Mesenchymal stem cell (in vitro differentiated cells and primary cell): ENCODE data around the gene DHCR24.

Source experiments
- DNase-seq: peaks from one replicate; pipeline ENCODE4 v3.0.0-alpha.2; 2013
- H2AFZ ChIP-seq: one replicate; pipeline ENCODE4 v1.6.1; 2013; ENCODE audit warnings: low read depth, mild to moderate bottlenecking, control low read depth, inconsistent platforms, low read length, moderate library complexity
- H2AK5ac ChIP-seq: 2 replicates; pipeline ENCODE4 v1.6.1; 2013; ENCODE audit warnings: low read length, moderate library complexity, mild to moderate bottlenecking, inconsistent platforms; ENCODE audit not compliant: severe bottlenecking
- H2BK120ac ChIP-seq: one replicate; pipeline ENCODE4 v1.6.1; 2013; ENCODE audit warnings: low read depth, mild to moderate bottlenecking, inconsistent platforms, low read length, moderate library complexity
- H2BK12ac ChIP-seq, 2 experiments: one replicate each; pipeline ENCODE4 v1.6.1; 2013; ENCODE audit warnings: inconsistent platforms in 2 of 2, low read length in 2 of 2, mild to moderate bottlenecking in 2 of 2, moderate library complexity in 2 of 2, control low read depth in 1 of 2
- H2BK15ac ChIP-seq: one replicate; pipeline ENCODE4 v1.6.1; 2013; ENCODE audit warnings: mild to moderate bottlenecking, low read depth, inconsistent platforms; ENCODE audit not compliant: poor library complexity, severe bottlenecking
- H2BK5ac ChIP-seq: 2 replicates; pipeline ENCODE4 v1.6.1; 2013; ENCODE audit warnings: low read depth, mild to moderate bottlenecking, low read length, control low read depth, inconsistent platforms; ENCODE audit not compliant: poor library complexity, severe bottlenecking
- H3K14ac ChIP-seq, 2 experiments: one replicate each; pipeline ENCODE4 v1.6.1; 2013; ENCODE audit warnings: inconsistent platforms in 2 of 2, low read length in 2 of 2, control low read depth in 1 of 2, mild to moderate bottlenecking in 1 of 2, moderate library complexity in 1 of 2
- H3K18ac ChIP-seq, 2 experiments: one replicate each; pipeline ENCODE4 v1.6.1; 2013; ENCODE audit warnings: inconsistent platforms in 2 of 2, low read length in 2 of 2, control low read depth in 1 of 2, low read depth in 1 of 2, mild to moderate bottlenecking in 1 of 2
- H3K23ac ChIP-seq, 2 experiments: one replicate each; pipeline ENCODE4 v1.6.1; 2013; ENCODE audit warnings: inconsistent platforms in 2 of 2, low read length in 2 of 2, mild to moderate bottlenecking in 2 of 2, moderate library complexity in 2 of 2, control low read depth in 1 of 2
- H3K27ac ChIP-seq: 2 replicates; pipeline ENCODE4 v1.5.1; 2013; ENCODE audit warnings: mild to moderate bottlenecking, moderate library complexity, low read length, control low read depth, inconsistent platforms; ENCODE audit not compliant: poor library complexity, severe bottlenecking
- H3K27me3 ChIP-seq, 2 experiments: 2 replicates each; pipeline versions ENCODE4 v1.6.1 to v1.7.0; 2013; ENCODE audit warnings: low read length in 2 of 2, mild to moderate bottlenecking in 2 of 2, moderate library complexity in 2 of 2, control low read depth in 1 of 2, inconsistent platforms in 1 of 2; ENCODE audit not compliant: control insufficient read depth in 1 of 2, insufficient read depth in 1 of 2
- H3K36me3 ChIP-seq, 2 experiments: 2 replicates each; pipeline versions ENCODE4 v1.6.1 to v1.7.0; 2013; ENCODE audit warnings: low read length in 2 of 2, control low read depth in 1 of 2, inconsistent platforms in 1 of 2, low read depth in 1 of 2, mild to moderate bottlenecking in 1 of 2; ENCODE audit not compliant: insufficient read depth in 2 of 2, control insufficient read depth in 1 of 2
- H3K4ac ChIP-seq, 2 experiments: one replicate each; pipeline ENCODE4 v1.6.1; 2013; ENCODE audit warnings: inconsistent platforms in 2 of 2, low read length in 2 of 2, mild to moderate bottlenecking in 2 of 2, moderate library complexity in 2 of 2, control low read depth in 1 of 2, low read depth in 1 of 2
- H3K4me1 ChIP-seq: 2 replicates; pipeline ENCODE4 v1.6.1; 2013; ENCODE audit warnings: low read depth, low read length, control low read depth; ENCODE audit not compliant: control insufficient read depth, insufficient read depth
- H3K4me2 ChIP-seq: 2 replicates; pipeline ENCODE4 v1.6.1; 2013; ENCODE audit warnings: low read length, mild to moderate bottlenecking, inconsistent platforms; ENCODE audit not compliant: poor library complexity, severe bottlenecking
- H3K4me3 ChIP-seq, 2 experiments: 2 replicates each; pipeline versions ENCODE4 v1.5.1 to v1.7.0; 2013; ENCODE audit warnings: low read length in 2 of 2, mild to moderate bottlenecking in 2 of 2, control low read depth in 1 of 2, low read depth in 1 of 2; ENCODE audit not compliant: insufficient read depth in 1 of 2
- H3K79me1 ChIP-seq: replicated peaks from 2 replicates; pipeline ENCODE4 v1.6.1; 2013; ENCODE audit warnings: mild to moderate bottlenecking, control low read depth, low read length, inconsistent platforms; ENCODE audit not compliant: poor library complexity, severe bottlenecking
- H3K9ac ChIP-seq: 2 replicates; pipeline ENCODE4 v1.7.0; 2013; ENCODE audit warnings: mild to moderate bottlenecking, low read length, moderate library complexity
- H3K9me3 ChIP-seq: 2 replicates; pipeline ENCODE4 v1.7.0; 2013; ENCODE audit warnings: mild to moderate bottlenecking, low read length; ENCODE audit not compliant: control insufficient read depth
- H4K8ac ChIP-seq: one replicate; pipeline ENCODE4 v1.6.1; 2013; ENCODE audit warnings: inconsistent platforms, mild to moderate bottlenecking, low read length, moderate library complexity
- H4K91ac ChIP-seq: one replicate; pipeline ENCODE4 v1.6.1; 2013; ENCODE audit warnings: mild to moderate bottlenecking, low read length, inconsistent platforms
- WGBS: methylation state at CpG from one replicate; pipeline ENCODE4 v1.1.7; 2013; ENCODE audit warnings: mixed read lengths; 5-methylcytosine and 5-hydroxymethylcytosine counted together

Gene DHCR24

DNA sequence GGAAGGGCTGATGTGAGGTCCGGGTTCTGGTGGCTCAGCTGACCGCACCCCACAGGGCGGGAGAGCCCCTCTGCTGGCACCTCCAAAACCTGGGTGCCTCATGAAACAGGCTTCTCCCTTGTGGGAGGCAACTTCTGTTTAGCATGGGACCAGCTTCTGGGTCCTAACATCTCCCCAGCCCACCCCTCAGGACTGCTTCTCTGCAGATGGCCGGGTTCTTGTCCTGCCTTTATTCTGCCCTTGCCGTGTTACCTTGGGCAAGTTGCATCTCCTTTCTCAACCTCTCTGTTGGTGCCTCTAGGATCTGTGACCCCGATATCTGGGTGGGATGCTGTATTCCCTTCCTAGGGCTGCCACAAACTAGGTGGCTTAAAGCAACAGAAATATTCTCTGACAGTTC lies 70.9 kb downstream of the DHCR24 start:
- Histone ChIP-seq H3K4ac (no peak overlapping the region), H3K4me3 (no peak overlapping the region), H2AK5ac (no peak overlapping the region), H2BK120ac (no peak overlapping the region), H3K4me2 (no peak overlapping the region), H2BK12ac (no peak overlapping the region), H4K8ac (no peak overlapping the region), H3K23ac (no peak overlapping the region), H4K91ac (no peak overlapping the region), H3K9ac (no peak overlapping the region), H3K4me1 (peaks cover 8% of the 10 kb centered on the region), H3K27ac (no peak overlapping the region), H3K79me1 (no peaks in the 10 kb centered on the region), H3K36me3 (no peaks in the 10 kb centered on the region), H2BK5ac (no peak overlapping the region), H2AFZ (no peak overlapping the region), H3K14ac (no peak overlapping the region), H3K18ac (no peak overlapping the region), H3K9me3 (no peaks in the 10 kb centered on the region), H2BK15ac (no peak overlapping the region), H3K27me3 (peaks cover 5 to 24% of the 10 kb centered on the region in 2 experiments)
- 74% methylated on average over 6 of the region's 6 CpGs for WGBS
- no peak for DNase-seq

DNA sequence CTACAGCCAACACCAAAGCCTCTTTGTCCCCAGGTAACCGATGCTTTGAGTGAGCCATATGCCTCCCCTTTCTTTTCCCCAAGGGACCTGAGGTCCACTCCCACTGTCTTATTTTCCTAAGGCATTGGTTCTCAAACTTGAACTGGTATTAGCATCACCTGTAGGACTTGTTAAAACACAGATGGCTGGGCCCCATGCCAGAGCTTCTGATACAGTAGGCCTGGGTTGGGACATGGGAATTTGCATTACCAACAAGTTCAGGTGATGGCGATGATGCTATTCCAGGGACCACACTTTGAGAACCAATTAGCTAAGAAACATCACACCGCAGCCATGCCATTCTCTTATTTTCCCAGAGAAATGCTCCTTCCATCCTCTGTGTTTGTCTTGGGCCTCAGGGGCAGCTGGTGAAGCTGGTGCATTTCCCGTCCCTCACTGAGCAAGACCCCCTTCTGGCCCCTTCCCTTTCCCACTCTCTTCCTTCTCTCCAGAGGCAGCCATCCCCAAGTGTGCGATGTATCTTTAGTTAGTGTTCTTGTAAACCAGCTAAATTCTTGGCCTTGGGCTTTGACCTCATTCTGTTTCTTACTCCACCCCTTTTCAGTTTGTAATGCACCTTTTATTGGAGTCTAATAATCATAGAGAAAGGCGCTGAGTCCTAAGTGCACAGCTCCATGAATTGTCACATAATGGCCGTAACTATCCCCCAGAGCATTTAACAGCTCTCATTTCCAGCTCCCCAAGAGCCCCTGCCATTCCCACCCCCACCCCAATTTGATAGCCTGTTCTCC lies 71.7 kb downstream of the DHCR24 start:
- no peaks in the 10 kb centered on the region for H3K79me1 ChIP-seq
- no peak overlapping the region for H3K18ac ChIP-seq
- H3K27ac ChIP-seq: no peak overlapping the region
- no peak overlapping the region for H2AK5ac ChIP-seq
- H2BK12ac ChIP-seq: no peak overlapping the region
- no peak overlapping the region for H3K23ac ChIP-seq
- DNase-seq: no peak
- no peak overlapping the region for H3K4ac ChIP-seq
- peaks cover 11 to 24% of the 10 kb centered on the region in 2 experiments for H3K27me3 ChIP-seq
- H2AFZ ChIP-seq: no peak overlapping the region
- H3K14ac ChIP-seq: no peak overlapping the region
- H2BK15ac ChIP-seq: no peak overlapping the region
- no peak overlapping the region for H3K9ac ChIP-seq
- H3K4me3 ChIP-seq: no peak overlapping the region
- H3K36me3 ChIP-seq: no peaks in the 10 kb centered on the region
- 89% methylated on average over 7 of the region's 7 CpGs for WGBS
- no peak overlapping the region for H2BK120ac ChIP-seq
- no peak overlapping the region for H3K4me2 ChIP-seq
- H3K4me1 ChIP-seq: peaks cover 8% of the 10 kb centered on the region
- H3K9me3 ChIP-seq: no peaks in the 10 kb centered on the region
- no peak overlapping the region for H4K91ac ChIP-seq
- H4K8ac ChIP-seq: no peak overlapping the region
- H2BK5ac ChIP-seq: no peak overlapping the region

DNA sequence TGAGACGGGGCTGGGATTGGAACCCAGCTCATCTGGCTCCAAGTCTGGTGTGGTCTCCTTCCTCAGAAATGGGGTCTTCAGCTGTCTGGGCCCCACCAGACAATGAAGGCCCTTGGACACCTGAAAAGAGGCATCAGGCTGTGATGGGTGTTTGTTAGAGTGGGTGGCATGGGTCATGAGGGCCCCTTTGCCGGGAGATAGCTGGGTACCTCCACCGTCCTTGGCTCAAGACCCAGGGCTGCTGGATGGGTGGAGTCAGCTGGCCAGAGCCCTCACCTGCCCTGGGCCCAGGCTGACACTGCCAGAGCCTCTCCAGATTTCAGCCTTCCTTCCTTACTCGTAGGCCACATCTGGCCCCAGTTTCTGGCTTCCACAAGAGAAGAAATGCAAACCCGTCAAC lies 72.4 kb downstream of the DHCR24 start:
- Histone ChIP-seq H3K4me2 (no peak overlapping the region), H3K79me1 (no peaks in the 10 kb centered on the region), H2BK120ac (no peak overlapping the region), H3K18ac (no peak overlapping the region), H3K9me3 (no peaks in the 10 kb centered on the region), H2BK12ac (no peak overlapping the region), H2BK15ac (no peak overlapping the region), H3K9ac (no peak overlapping the region), H3K36me3 (no peaks in the 10 kb centered on the region), H3K27ac (no peak overlapping the region), H3K23ac (no peak overlapping the region), H3K14ac (no peak overlapping the region), H3K4me1 (peaks cover 8% of the 10 kb centered on the region), H4K8ac (no peak overlapping the region), H3K4ac (no peak overlapping the region), H3K27me3 (peaks cover 11 to 24% of the 10 kb centered on the region in 2 experiments), H4K91ac (no peak overlapping the region), H2BK5ac (no peak overlapping the region), H2AFZ (no peak overlapping the region), H2AK5ac (no peak overlapping the region), H3K4me3 (no peak overlapping the region)
- DNase-seq: no peak
- WGBS: 83% methylated on average over 4 of the region's 5 CpGs

DNA sequence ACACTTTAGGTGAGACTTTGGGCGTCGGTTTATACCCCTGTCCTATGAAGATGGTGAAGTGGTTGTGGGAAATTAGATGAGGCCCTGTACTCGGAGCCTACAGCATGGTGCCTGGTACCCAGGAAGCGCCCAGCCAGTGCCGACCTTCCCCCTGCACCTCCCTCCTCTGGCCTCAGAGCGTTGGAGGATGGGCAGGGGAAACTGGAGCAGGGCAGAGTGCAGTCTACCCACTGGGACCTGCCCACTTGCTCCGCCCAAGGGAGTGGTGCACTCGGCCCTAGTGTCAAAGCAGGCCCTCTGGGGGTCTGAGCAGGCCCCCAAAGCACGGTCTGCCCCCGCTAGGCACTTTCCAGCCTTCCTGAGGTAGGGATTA lies 72.9 kb downstream of the DHCR24 start:
- H3K4me3 ChIP-seq: no peak overlapping the region
- no peaks in the 10 kb centered on the region for H3K36me3 ChIP-seq
- no peak overlapping the region for H3K4ac ChIP-seq

More for the DNA sequence above, 72.9 kb downstream of the DHCR24 start:
- Histone ChIP-seq H3K4me1 (peaks cover 8% of the 10 kb centered on the region), H3K23ac (no peak overlapping the region), H3K79me1 (no peaks in the 10 kb centered on the region), H2BK12ac (no peak overlapping the region), H3K9me3 (no peaks in the 10 kb centered on the region), H3K27me3 (peaks cover 11 to 24% of the 10 kb centered on the region in 2 experiments), H2BK120ac (no peak overlapping the region), H3K14ac (no peak overlapping the region), H3K27ac (no peak overlapping the region), H3K18ac (no peak overlapping the region), H2BK15ac (no peak overlapping the region), H3K4me2 (no peak overlapping the region), H3K9ac (no peak overlapping the region), H2AK5ac (peak overlapping the region; percentile 50), H4K91ac (no peak overlapping the region), H2BK5ac (no peak overlapping the region), H2AFZ (no peak overlapping the region), H4K8ac (no peak overlapping the region)
- 65% methylated on average over 9 of the region's 10 CpGs for WGBS
- no peak for DNase-seq
